ENCODE results near the gene SH2D5.
"Not testable (repeated sequence)": the region's sequence is repeated elsewhere in the genome, so short reads cannot be mapped to it uniquely, and the experiment has no call there.

The SH2D5 gene

GRCh38 chr1:20689645-20690056 lies 42.9 kb downstream of the SH2D5 start:
- no peak for DNase-seq

- peak; percentile 4 for DNase-seq
Observed at GRCh38 chr1:20686883-20687725, 45.4 kb downstream of the SH2D5 start.

GRCh38 chr1:20685741-20686140 lies 46.8 kb downstream of the SH2D5 start:
- DNase-seq = no peak

- no peak for DNase-seq
Observed at GRCh38 chr1:20685099-20685662, 47.3 kb downstream of the SH2D5 start.

GRCh38 chr1:20684651-20685050 lies 47.9 kb downstream of the SH2D5 start:
- DNase-seq = no peak

GRCh38 chr1:20684050-20684620 lies 48.4 kb downstream of the SH2D5 start:
- no peak for DNase-seq

GRCh38 chr1:20683614-20684013 lies 48.9 kb downstream of the SH2D5 start:
- no peak for DNase-seq

- DNase-seq = no peak
Observed at GRCh38 chr1:20682571-20683236, 49.8 kb downstream of the SH2D5 start.

- DNase-seq = no peak
Observed at GRCh38 chr1:20681999-20682398, 50.5 kb downstream of the SH2D5 start.

- DNase-seq = no peak
Observed at GRCh38 chr1:20680269-20680668, 52.2 kb downstream of the SH2D5 start.

- no peak for DNase-seq
Observed at GRCh38 chr1:20678599-20678998, 53.9 kb downstream of the SH2D5 start.

- DNase-seq = not testable (repeated sequence)
Observed at GRCh38 chr1:20673626-20674025, 58.9 kb downstream of the SH2D5 start.

GRCh38 chr1:20672265-20672632 lies 60.3 kb downstream of the SH2D5 start:
- no peak for DNase-seq

GRCh38 chr1:20670936-20671335 lies 61.6 kb downstream of the SH2D5 start:
- DNase-seq = no peak

Measured in NCI-H146 (cell line).